MM.1S (cell line): ENCODE measurements around the gene PRKG1.

Experiments
- DNase-seq: peaks from one replicate; pipeline ENCODE4 v3.0.0-alpha.2; 2015
- H2AFZ ChIP-seq: fragments of 300-600 bp; sonication (generic); 2 replicates; pipeline ENCODE4 v1.6.0; 2016; ENCODE audit warnings: antibody characterized with exemption, low read length
- H3F3A ChIP-seq: fragments of 300-600 bp; sonication (generic); 2 replicates; pipeline ENCODE4 v1.6.1; 2016; ENCODE audit warnings: mild to moderate bottlenecking, antibody characterized with exemption, low read length, moderate library complexity, mixed read lengths; ENCODE audit not compliant: insufficient read depth
- H3K27ac ChIP-seq: fragments of 300-600 bp; sonication (generic); 2 replicates; pipeline ENCODE4 v1.5.1; 2016; ENCODE audit warnings: mild to moderate bottlenecking, low read length
- H3K27me3 ChIP-seq: fragments of 300-600 bp; sonication (generic); replicated peaks from 2 replicates; pipeline ENCODE4 v1.6.0; 2016; ENCODE audit warnings: low read length; ENCODE audit not compliant: insufficient read depth
- H3K36me3 ChIP-seq: fragments of 300-600 bp; sonication (generic); replicated peaks from 2 replicates; pipeline ENCODE4 v1.6.1; 2016; ENCODE audit warnings: mild to moderate bottlenecking, low read length, mixed read lengths; ENCODE audit not compliant: insufficient read depth
- H3K4me1 ChIP-seq: fragments of 300-600 bp; sonication (generic); 2 replicates; pipeline ENCODE4 v1.6.1; 2016; ENCODE audit warnings: low read length, mixed read lengths
- H3K4me2 ChIP-seq: fragments of 300-600 bp; sonication (generic); 2 replicates; pipeline ENCODE4 v1.6.0; 2016; ENCODE audit warnings: low read depth, low read length
- H3K4me3 ChIP-seq: fragments of 300-600 bp; sonication (generic); 2 replicates; pipeline ENCODE4 v1.5.1; 2016; ENCODE audit warnings: low read length, mixed read lengths
- H3K79me2 ChIP-seq: fragments of 300-600 bp; sonication (generic); 2 replicates; pipeline ENCODE4 v1.6.1; 2016; ENCODE audit warnings: mixed run types, low read length, mixed read lengths
- H3K9ac ChIP-seq: fragments of 300-600 bp; sonication (generic); 2 replicates; pipeline ENCODE4 v1.6.1; 2016; ENCODE audit warnings: low read length, mixed read lengths
- H3K9me2 ChIP-seq: fragments of 300-600 bp; sonication (generic); replicated peaks from 2 replicates; pipeline ENCODE4 v1.6.1; 2016; ENCODE audit warnings: mild to moderate bottlenecking, low read length, mixed read lengths; ENCODE audit not compliant: insufficient read depth
- H3K9me3 ChIP-seq: fragments of 300-600 bp; sonication (generic); replicated peaks from 2 replicates; pipeline ENCODE4 v1.6.1; 2016; ENCODE audit warnings: mild to moderate bottlenecking, low read length, mixed read lengths; ENCODE audit not compliant: insufficient read depth
- H4K20me1 ChIP-seq: fragments of 300-600 bp; sonication (generic); 2 replicates; pipeline ENCODE4 v1.6.1; 2016; ENCODE audit warnings: mild to moderate bottlenecking, low read length, moderate library complexity, mixed read lengths; ENCODE audit not compliant: insufficient read depth
- CTCF ChIP-seq: fragments of 300-600 bp; sonication (generic); IDR thresholded peaks from 2 replicates; pipeline ENCODE4 v1.5.1; 2016; ENCODE audit warnings: antibody characterized with exemption, low read length, mixed read lengths
- EZH2 ChIP-seq: fragments of 300-600 bp; sonication (generic); optimal IDR thresholded peaks from 2 replicates; pipeline ENCODE3; 2017; ENCODE audit warnings: low read depth, mild to moderate bottlenecking, antibody characterized with exemption, low read length, mixed read lengths
- EZH2phosphoT487 ChIP-seq: fragments of 300-600 bp; sonication (generic); IDR thresholded peaks from 2 replicates; pipeline ENCODE4 v1.6.1; 2018; ENCODE audit warnings: antibody characterized with exemption, low read length

Gene PRKG1

DNA sequence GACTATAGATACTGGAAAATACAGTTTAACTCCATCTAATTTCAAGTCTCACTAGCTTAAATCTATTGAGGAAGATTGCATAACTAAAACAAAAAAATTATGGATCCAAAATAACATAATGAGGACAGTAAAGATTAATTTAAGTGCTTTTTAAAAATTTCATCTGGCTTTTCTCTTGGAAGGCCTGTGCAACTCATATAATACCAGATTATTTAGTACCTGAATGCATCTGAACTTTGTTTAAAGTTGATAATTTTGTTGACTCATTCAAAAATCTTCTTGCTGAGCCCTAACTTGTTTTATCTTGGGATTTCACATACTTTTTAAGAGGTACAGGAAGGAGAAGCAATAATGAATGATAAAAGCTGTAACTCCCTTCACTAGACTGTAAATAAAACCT lies 478.6 kb downstream of the PRKG1 start:
- no peaks in the 10 kb centered on the region for H3K9me3 ChIP-seq
- H3K36me3 ChIP-seq, result no peaks in the 10 kb centered on the region
- no peaks in the 10 kb centered on the region for H3F3A ChIP-seq
- no peak overlapping the region for H3K27ac ChIP-seq
- no peaks in the 10 kb centered on the region for H3K79me2 ChIP-seq
- no peak overlapping the region for H2AFZ ChIP-seq
- H4K20me1 ChIP-seq, result no peaks in the 10 kb centered on the region
- TF ChIP-seq EZH2phosphoT487 (no peak), CTCF (no peak), EZH2 (no peak)
- H3K27me3 ChIP-seq, result no peaks in the 10 kb centered on the region
- DNase-seq, result no peak
- no peak overlapping the region for H3K4me3 ChIP-seq
- H3K9ac ChIP-seq, result no peak overlapping the region
- H3K4me2 ChIP-seq, result no peak overlapping the region
- no peaks in the 10 kb centered on the region for H3K4me1 ChIP-seq
- H3K9me2 ChIP-seq, result no peaks in the 10 kb centered on the region

- no peak overlapping the region for H3K4me2 ChIP-seq
- H3F3A ChIP-seq, result no peaks in the 10 kb centered on the region
- no peak for DNase-seq
- no peaks in the 10 kb centered on the region for H4K20me1 ChIP-seq
- H3K4me3 ChIP-seq, result no peak overlapping the region
- H3K4me1 ChIP-seq, result 0 out of 2 replicates have a peak, but pooled peaks cover 4% of the 10 kb centered on the region
- H3K79me2 ChIP-seq, result no peaks in the 10 kb centered on the region
- H3K27me3 ChIP-seq, result no peaks in the 10 kb centered on the region
- TF ChIP-seq CTCF (no peak), EZH2 (no peak), EZH2phosphoT487 (no peak)
- H3K27ac ChIP-seq, result no peak overlapping the region
- no peaks in the 10 kb centered on the region for H3K36me3 ChIP-seq
- no peaks in the 10 kb centered on the region for H3K9me2 ChIP-seq
- no peak overlapping the region for H3K9ac ChIP-seq
- no peak overlapping the region for H2AFZ ChIP-seq
- H3K9me3 ChIP-seq, result no peaks in the 10 kb centered on the region
Measured at GRCh38 chr10:51564896-51565510, 490.7 kb downstream of the PRKG1 start.

GRCh38 chr10:51567271-51567670 lies 493.0 kb downstream of the PRKG1 start:
- H3K9me3 ChIP-seq, result no peaks in the 10 kb centered on the region
- H3K27me3 ChIP-seq, result no peaks in the 10 kb centered on the region
- no peaks in the 10 kb centered on the region for H3K9me2 ChIP-seq
- H3K9ac ChIP-seq, result no peak overlapping the region
- TF ChIP-seq EZH2phosphoT487, result no peak
- TF ChIP-seq EZH2, result no peak
- no peak for TF ChIP-seq CTCF
- H3K79me2 ChIP-seq, result no peaks in the 10 kb centered on the region
- no peak overlapping the region for H2AFZ ChIP-seq
- H3K4me2 ChIP-seq, result no peak overlapping the region
- H3K4me3 ChIP-seq, result no peak overlapping the region
- H4K20me1 ChIP-seq, result no peaks in the 10 kb centered on the region
- no peaks in the 10 kb centered on the region for H3K36me3 ChIP-seq
- no peak overlapping the region for H3K27ac ChIP-seq
- H3K4me1 ChIP-seq, result 0 out of 2 replicates have a peak, but pooled peaks cover 4% of the 10 kb centered on the region
- DNase-seq, result no peak
- H3F3A ChIP-seq, result no peaks in the 10 kb centered on the region
